ENCODE measurements around the gene EPS8L2. TPM values are rescaled to one million over a fixed set of nuclear protein-coding genes. Genes with fewer than 3 reads are reported as not detected.

EPS8L2 gene
- total RNA-seq: 51.4 and 51.7 TPM in 2 replicates

GRCh38 chr11:705646-706438, at the start of gene EPS8L2:
TSS of gene EPS8L2 (plus strand) at chr11:706231. CDS start at chr11:709408, 3,177 bp downstream.

GRCh38 chr11:694563-695287, 11.3 kb upstream of the EPS8L2 start, which contains the start of gene DEAF1:
TSS of gene DEAF1 (minus strand) at chr11:695222. CDS start at chr11:695047, 175 bp downstream.

GRCh38 chr11:695538-696248, 10.3 kb upstream of the EPS8L2 start, which contains the start of gene TMEM80:
TSS of gene TMEM80 (plus strand) at chr11:695816. CDS start at chr11:695828, 12 bp downstream.

GRCh38 chr11:747158-748006, 41.4 kb downstream of the EPS8L2 start, which contains the start of gene TALDO1:
TSS of gene TALDO1 (plus strand) at chr11:747464. CDS start at chr11:747482, 18 bp downstream.

Other genes with a start within 250 kb of the EPS8L2 start
- gene RNH1, start 199.0 kb upstream of the EPS8L2 start, total RNA-seq: 317 and 486 TPM in 2 replicates
- 44.6 and 46.1 TPM in 2 replicates for gene HRAS, start 170.7 kb upstream of the EPS8L2 start, total RNA-seq
- 1.6 and 2.8 TPM in 2 replicates for gene LRRC56, start 168.7 kb upstream of the EPS8L2 start, total RNA-seq
- gene LMNTD2, start 145.5 kb upstream of the EPS8L2 start, total RNA-seq: 0.29 and 1.8 TPM in 2 replicates
- 9.7 and 19.3 TPM in 2 replicates for gene RASSF7, start 145.3 kb upstream of the EPS8L2 start, total RNA-seq
- 33.5 and 39.8 TPM in 2 replicates for gene PHRF1, start 129.8 kb upstream of the EPS8L2 start, total RNA-seq
- 9.3 and 17.9 TPM in 2 replicates for gene IRF7, start 90.3 kb upstream of the EPS8L2 start, total RNA-seq
- not detected in 2 replicates for gene CDHR5, start 81.3 kb upstream of the EPS8L2 start, total RNA-seq
- gene SCT, start 79.0 kb upstream of the EPS8L2 start, total RNA-seq: not detected in 2 replicates
- 0.22 TPM in 1 of 2 replicates, not detected in the other for gene DRD4, start 69.0 kb upstream of the EPS8L2 start, total RNA-seq
- 29.1 and 39.2 TPM in 2 replicates for gene DEAF1, start 11.0 kb upstream of the EPS8L2 start, total RNA-seq
- 7.0 and 14.6 TPM in 2 replicates for gene TMEM80, start 10.4 kb upstream of the EPS8L2 start, total RNA-seq
- gene TALDO1, start 41.2 kb downstream of the EPS8L2 start, total RNA-seq: 213 and 250 TPM in 2 replicates
- gene GATD1, start 71.3 kb downstream of the EPS8L2 start, total RNA-seq: 39.9 and 53.8 TPM in 2 replicates
- gene CEND1, start 83.9 kb downstream of the EPS8L2 start, total RNA-seq: 0.22 and 1.4 TPM in 2 replicates
- 11.2 and 23.0 TPM in 2 replicates for gene SLC25A22, start 92.0 kb downstream of the EPS8L2 start, total RNA-seq
- gene PIDD1, start 99.0 kb downstream of the EPS8L2 start, total RNA-seq: 8.1 and 8.6 TPM in 2 replicates
- 123 and 310 TPM in 2 replicates for gene RPLP2, start 103.7 kb downstream of the EPS8L2 start, total RNA-seq
- 24.9 and 51.9 TPM in 2 replicates for gene PNPLA2, start 112.7 kb downstream of the EPS8L2 start, total RNA-seq
- 0.66 and 1.4 TPM in 2 replicates for gene CRACR2B, start 121.7 kb downstream of the EPS8L2 start, total RNA-seq
- 283 and 431 TPM in 2 replicates for gene CD151, start 126.7 kb downstream of the EPS8L2 start, total RNA-seq
- 55.6 and 107 TPM in 2 replicates for gene POLR2L, start 136.3 kb downstream of the EPS8L2 start, total RNA-seq
- 186 and 224 TPM in 2 replicates for gene TSPAN4, start 136.6 kb downstream of the EPS8L2 start, total RNA-seq
- 49.0 and 71.1 TPM in 2 replicates for gene CHID1, start 204.6 kb downstream of the EPS8L2 start, total RNA-seq
- gene AP2A2, start 219.6 kb downstream of the EPS8L2 start, total RNA-seq: 49.9 and 61.4 TPM in 2 replicates

Data from placental pericyte (primary cell).